PFSK-1 (cell line): ENCODE measurements around the gene SCLY.

Experiments used
- FOXP2 ChIP-seq: optimal IDR thresholded peaks from 2 replicates; pipeline ENCODE3; 2011; ENCODE audit warnings: borderline replicate concordance, control low read depth, inconsistent platforms; ENCODE audit not compliant: insufficient read depth; ENCODE audit errors: extremely low read length, extremely low read depth
- POLR2AphosphoS5 ChIP-seq: IDR thresholded peaks from 2 replicates; pipeline ENCODE4 v1.6.1; 2012; ENCODE audit warnings: low read depth, mild to moderate bottlenecking, control low read depth, low read length, moderate library complexity
- SIN3A ChIP-seq: IDR thresholded peaks from 2 replicates; pipeline ENCODE4 v1.6.1; 2012; ENCODE audit warnings: mild to moderate bottlenecking, low read length, moderate library complexity, borderline replicate concordance; ENCODE audit not compliant: insufficient read depth
- TAF1 ChIP-seq: IDR thresholded peaks from 2 replicates; pipeline ENCODE4 v1.6.1; 2012; ENCODE audit warnings: low read length, control low read depth, borderline replicate concordance; ENCODE audit not compliant: insufficient read depth
- TF ChIP-seq, protein P1 (sequence below), 2 experiments: IDR thresholded peaks; 2 replicates each; pipeline versions ENCODE4 v1.6.1 to v1.8.0; 2011 to 2012; ENCODE audit warnings: low read depth in 2 of 2, low read length in 2 of 2, control low read depth in 1 of 2, inconsistent platforms in 1 of 2, mild to moderate bottlenecking in 1 of 2, moderate library complexity in 1 of 2; ENCODE audit not compliant: insufficient read depth in 1 of 2

Gene SCLY

DNA sequence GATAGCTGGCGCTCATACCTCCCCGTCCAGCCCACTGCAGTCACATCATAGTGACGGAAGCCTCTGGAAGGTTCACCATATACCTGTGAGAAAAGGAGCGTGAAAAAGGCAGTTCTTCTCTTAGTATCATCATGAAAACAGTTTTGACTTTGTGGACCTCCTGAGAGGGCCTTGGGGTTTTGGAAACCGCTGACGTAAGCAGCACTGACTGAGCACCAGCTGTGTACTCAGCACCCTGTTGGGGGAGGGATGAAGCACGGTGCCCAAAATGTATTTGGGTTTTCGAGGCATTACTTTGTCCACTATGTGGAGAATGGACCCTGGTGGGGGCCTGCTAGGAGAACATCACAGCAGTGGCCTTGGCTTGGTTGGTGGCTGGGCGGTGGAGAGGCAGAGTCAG lies 5.4 kb downstream of the SCLY start:
- TF ChIP-seq, protein P1, sequence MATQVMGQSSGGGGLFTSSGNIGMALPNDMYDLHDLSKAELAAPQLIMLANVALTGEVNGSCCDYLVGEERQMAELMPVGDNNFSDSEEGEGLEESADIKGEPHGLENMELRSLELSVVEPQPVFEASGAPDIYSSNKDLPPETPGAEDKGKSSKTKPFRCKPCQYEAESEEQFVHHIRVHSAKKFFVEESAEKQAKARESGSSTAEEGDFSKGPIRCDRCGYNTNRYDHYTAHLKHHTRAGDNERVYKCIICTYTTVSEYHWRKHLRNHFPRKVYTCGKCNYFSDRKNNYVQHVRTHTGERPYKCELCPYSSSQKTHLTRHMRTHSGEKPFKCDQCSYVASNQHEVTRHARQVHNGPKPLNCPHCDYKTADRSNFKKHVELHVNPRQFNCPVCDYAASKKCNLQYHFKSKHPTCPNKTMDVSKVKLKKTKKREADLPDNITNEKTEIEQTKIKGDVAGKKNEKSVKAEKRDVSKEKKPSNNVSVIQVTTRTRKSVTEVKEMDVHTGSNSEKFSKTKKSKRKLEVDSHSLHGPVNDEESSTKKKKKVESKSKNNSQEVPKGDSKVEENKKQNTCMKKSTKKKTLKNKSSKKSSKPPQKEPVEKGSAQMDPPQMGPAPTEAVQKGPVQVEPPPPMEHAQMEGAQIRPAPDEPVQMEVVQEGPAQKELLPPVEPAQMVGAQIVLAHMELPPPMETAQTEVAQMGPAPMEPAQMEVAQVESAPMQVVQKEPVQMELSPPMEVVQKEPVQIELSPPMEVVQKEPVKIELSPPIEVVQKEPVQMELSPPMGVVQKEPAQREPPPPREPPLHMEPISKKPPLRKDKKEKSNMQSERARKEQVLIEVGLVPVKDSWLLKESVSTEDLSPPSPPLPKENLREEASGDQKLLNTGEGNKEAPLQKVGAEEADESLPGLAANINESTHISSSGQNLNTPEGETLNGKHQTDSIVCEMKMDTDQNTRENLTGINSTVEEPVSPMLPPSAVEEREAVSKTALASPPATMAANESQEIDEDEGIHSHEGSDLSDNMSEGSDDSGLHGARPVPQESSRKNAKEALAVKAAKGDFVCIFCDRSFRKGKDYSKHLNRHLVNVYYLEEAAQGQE (IDR thresholded peaks at IDR 0.05; ENCODE audit: insufficient read depth in 1 of 2, low read depth in 2 of 2, low read length in 2 of 2): no peak
- no peak for TF ChIP-seq SIN3A
- no peak for TF ChIP-seq FOXP2
- TF ChIP-seq TAF1: no peak
- no peak for TF ChIP-seq POLR2AphosphoS5

DNA sequence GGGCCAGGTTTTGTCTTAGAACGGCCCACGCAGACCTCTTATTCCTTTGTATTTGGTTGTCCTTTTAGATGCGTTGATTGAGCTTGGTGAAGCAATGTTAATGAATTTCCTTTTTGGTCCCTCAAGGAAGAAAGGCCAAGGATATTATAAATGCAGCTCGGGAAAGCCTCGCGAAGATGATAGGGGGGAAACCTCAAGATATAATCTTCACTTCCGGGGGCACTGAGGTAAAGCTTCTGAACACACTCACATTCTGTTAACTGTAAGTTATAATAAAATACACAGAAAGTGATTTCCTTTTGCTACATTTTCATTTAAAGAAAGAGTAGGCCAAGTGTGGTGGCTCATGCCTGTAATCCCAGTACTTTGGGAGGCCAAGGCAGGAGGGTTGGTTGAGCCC lies 7.1 kb downstream of the SCLY start:
- TF ChIP-seq SIN3A (no peak), TAF1 (no peak), POLR2AphosphoS5 (no peak), FOXP2 (no peak)
- TF ChIP-seq, protein P1 (IDR thresholded peaks at IDR 0.05; ENCODE audit: insufficient read depth in 1 of 2, low read depth in 2 of 2, low read length in 2 of 2): no peak

DNA sequence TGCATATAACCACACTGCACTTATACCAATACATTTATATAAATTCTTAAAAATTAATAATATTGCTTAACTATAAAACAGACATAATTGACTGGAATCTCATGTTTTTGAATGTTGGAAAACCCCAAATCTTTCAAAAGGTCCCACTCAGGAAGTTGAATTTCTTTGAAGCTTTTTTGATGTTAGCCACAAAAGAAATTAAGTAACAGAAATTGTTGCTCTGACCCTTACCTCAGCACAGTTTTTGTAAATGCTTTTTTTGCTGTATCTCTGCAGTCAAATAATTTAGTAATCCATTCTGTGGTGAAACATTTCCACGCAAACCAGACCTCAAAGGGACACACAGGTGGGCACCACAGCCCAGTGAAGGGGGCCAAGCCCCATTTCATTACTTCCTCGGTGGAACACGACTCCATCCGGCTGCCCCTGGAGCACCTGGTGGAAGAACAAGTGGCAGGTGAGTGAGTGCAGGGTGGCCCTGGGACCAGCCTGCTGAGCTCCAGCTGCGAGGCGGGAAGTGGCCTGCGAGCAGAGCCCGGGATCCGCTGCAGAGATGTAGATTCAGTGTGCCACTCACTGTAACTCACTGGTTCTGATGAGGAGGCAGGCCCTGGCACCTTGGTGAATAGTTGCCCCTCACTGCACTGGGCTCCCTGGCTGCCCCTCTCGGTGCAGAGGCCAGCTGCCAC lies 8.4 kb downstream of the SCLY start:
- TF ChIP-seq SIN3A (no peak), FOXP2 (no peak), POLR2AphosphoS5 (no peak)
- TF ChIP-seq, protein P1 (IDR thresholded peaks at IDR 0.05; ENCODE audit: insufficient read depth in 1 of 2, low read depth in 2 of 2, low read length in 2 of 2): no peak

DNA sequence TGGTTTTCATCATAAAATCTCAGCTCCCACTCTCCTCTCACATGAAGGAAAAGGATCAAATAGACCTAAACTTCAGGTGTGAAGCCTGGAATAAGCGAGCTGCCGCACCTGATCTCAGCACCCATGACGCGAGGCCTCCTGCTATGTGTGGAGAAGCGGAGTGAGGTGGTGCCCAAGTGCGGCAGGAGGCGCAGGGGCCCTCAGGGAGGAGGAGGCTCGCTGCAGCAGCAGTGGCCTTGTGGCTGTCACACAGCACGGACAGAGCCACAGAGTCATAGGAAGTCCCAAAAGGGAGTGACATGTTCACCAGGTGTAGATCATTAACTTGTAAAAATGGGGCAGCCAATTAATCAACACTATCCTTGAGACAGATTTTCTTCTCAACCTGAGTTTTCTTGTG lies 9.1 kb downstream of the SCLY start:
- TF ChIP-seq FOXP2 (no peak), TAF1 (no peak), POLR2AphosphoS5 (no peak), SIN3A (no peak)
- TF ChIP-seq, protein P1 (IDR thresholded peaks at IDR 0.05; ENCODE audit: insufficient read depth in 1 of 2, low read depth in 2 of 2, low read length in 2 of 2): no peak
